PFSK-1 (cell line): Measurements from ENCODE around the gene KDM5B.

ENCODE experiments used
- POLR2AphosphoS5 ChIP-seq: IDR thresholded peaks from 2 replicates; pipeline ENCODE4 v1.6.1; 2012; ENCODE audit warnings: low read depth, mild to moderate bottlenecking, control low read depth, low read length, moderate library complexity
- TAF1 ChIP-seq: IDR thresholded peaks from 2 replicates; pipeline ENCODE4 v1.6.1; 2012; ENCODE audit warnings: low read length, control low read depth, borderline replicate concordance; ENCODE audit not compliant: insufficient read depth

DNA sequence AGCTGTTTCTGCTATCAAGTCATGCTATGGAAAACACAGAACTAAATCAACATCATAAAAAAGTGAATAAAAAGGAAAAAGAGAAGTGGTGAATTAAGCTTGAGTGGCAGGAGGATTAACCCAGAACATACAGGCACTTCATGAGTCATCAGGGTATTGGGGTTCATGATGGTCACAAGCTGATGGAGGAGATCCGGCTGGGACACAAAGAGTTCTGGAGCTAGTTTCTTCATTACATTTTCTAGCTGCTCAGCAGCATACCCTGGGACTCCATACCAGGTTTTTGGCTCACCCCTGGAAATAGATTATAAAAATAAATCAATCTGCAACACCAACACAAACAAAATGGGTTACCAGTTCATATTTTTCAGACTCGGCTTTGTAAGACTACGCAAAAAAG is 55.4 kb downstream of the KDM5B start:
- no peak for TF ChIP-seq POLR2AphosphoS5
- no peak for TF ChIP-seq TAF1
